ENCODE measurements around the gene IPO7.

IPO7 gene

DNA sequence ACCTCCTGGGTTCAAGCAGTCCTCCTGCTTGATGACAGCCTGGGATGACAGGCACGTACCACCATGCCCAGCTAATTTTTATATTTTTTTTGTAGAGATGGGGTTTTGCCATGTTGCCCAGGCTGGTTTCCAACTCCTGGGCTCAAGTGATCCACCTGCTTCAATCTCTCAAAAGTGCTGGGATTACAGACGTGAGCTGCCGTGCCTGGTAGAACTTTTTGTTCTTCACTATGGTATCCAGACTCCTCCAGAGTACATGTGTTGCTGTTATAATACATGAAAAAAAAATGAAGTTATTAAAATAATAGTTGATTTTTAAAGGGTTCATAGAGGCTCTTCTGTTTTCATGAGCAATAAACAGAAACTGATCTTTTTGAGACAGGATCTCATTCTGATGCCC, 105.9 kb downstream of the IPO7 start:
- DNase-seq (ENCODE audit: low read depth, low spot score): no peak

DNA sequence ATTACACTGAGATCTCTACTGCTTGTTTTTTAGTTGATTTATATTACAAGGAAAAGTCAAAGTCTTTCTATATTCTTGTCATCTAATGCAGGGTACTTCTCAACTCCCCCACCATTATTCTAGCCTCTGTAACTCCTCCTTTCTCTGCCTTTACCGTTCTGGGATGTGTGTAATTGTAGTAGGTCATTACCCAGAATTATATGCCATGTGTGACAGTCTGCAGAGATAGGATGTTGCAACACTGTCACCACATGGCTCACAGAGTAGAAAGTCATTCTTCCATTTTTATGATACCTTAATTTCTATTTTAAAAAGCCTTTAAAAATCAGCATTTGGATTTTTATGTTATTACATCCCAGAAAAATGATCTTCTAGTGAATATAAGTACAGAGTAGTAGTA, 109.0 kb downstream of the IPO7 start:
- no peak for DNase-seq (ENCODE audit: low read depth, low spot score)

DNA sequence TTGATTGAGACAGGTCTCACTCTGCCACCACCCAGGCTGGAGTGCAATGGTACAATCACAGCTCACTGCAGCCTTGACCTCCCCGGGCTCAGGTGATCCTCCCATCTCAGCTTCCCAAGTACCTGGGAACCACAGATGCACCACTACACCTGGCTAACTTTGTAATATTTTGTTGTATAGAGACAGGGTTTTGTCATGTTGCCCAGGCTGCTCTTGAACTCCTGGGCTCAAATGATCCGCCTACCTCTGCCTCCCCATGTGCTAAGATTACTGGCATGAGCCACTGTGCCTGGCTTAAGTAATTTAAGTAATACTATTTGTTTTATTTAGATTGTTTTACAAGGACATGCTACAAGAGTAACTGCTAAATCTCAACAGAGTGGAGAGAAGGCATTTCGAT, 109.9 kb downstream of the IPO7 start:
- no peak for DNase-seq (ENCODE audit: low read depth, low spot score)

DNA sequence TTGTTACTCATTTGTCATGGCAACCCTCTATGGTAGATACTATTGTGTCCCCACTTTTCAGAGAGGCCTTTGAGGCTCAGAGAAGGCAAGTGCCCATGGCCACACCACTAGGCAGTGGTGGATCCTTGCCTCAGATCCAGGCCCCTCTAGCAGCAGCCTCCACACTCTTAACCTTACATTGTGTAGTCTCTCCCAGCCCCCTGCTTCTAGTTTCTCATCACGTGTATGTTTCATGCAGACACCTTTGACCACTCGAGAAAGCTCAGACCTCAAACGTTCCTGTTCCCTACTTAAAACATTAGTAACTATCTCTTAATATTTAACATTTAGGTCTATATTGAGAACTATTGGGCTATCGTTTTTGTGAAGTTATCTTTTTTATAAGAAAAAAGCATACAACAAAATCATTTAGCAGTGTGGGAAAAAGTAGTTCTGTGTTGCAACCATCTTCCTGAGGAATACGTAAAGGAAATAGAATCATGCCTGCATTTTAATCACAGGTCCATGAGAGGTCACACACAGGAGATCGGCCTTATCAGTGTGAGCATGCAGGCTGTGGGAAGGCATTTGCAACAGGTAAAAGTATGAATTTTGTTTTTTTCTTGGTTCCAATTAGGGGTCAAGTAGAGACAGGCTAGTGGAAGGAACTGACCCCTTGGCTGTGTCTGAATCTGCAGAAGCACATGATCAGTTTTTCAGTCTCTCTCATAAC, 111.5 kb downstream of the IPO7 start:
- DNase-seq (ENCODE audit: low read depth, low spot score): no peak
